DMS79 (cell line): ENCODE data around the gene FERMT1.
"Not testable (repeated sequence)": the region's sequence is repeated elsewhere in the genome, so short reads cannot be mapped to it uniquely, and the experiment has no call there.

Source experiments
- DNase-seq: peaks from one replicate; lab custom pipeline; 2025; lab: John Stamatoyannopoulos, UW

Gene FERMT1

DNA sequence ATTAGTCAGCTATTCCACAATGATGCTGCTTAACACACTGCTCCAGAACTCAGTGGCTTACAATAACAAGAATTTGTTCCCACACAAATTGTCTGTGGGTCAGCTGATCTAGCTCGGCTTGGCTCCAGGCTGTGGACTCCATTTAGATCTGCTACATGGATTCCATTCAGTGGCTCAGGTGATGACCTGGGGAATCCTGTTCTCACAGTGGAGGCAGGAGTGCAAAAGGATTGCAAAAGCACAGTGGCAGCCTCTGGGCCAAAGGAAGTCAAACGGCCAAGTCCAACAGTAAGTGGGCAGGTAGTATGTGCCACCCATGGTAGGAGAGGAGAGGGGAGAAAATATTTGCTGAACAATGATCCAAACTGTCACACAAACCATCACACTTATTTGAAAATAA is 53.2 kb downstream of the FERMT1 start:
- DNase-seq: no peak

DNA sequence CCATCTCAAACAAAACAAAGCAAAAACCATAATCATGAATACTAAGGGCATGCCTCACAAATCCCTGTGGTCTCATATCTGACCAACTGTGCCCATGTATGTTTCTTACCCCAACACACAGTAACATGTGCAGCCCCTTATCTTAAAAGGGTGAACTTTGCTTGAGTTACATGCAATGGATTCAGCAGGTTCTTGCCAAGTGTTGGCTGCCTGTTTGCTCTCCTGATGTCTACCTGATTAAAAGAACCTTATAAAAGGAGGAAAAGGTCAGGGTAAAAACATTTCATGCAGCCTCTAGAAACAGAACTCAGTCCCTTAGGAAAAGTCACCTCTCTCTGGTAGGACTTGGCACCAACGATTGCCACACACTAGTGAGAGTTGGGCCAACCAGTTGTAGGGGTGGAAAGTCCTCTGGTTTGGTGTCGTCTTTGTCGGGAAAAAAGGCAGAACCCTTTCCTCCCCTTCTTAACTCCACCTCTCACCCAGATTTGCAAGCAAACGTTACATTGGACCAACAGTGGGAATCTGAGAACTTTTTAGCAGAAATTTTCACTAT is 55.0 kb downstream of the FERMT1 start:
- DNase-seq: no peak

DNA sequence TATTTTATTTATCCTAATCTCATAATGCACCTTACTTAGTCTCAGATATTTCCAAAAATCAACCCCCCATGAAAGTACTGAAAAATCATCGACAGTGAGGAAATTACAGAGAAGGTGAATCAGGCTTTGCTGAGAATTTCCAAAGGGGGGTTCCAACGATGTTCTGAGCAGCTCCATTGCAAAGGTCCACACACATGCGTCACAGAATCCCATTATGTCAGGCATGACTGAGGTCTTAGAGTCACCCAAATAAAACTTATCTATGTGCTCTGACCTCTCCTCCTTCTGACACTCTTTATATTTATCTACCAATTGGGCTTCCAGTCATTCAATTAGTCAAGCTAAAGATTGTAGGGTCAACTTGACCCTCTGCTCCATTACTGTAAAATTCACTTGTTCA is 56.2 kb downstream of the FERMT1 start:
- no peak for DNase-seq

DNA sequence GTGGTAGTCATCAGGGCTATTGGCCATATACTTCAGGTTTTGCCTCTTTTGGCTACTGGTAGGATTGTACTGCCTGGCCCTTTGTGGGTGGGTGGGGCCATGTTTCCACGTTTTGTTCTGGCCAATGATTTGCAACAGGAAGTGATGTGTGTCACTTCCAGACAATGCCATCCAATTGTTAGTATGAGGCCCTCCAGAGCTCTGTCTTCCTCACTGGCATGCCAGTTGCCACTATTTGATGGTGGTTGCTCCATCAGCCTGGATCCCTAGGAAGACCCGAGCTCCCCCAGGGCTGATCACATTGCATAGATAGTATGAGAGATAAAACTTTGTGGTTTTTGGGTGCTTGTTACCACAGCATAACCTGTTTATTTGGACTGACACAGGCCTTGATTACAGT is 61.3 kb downstream of the FERMT1 start:
- DNase-seq: no peak

DNA sequence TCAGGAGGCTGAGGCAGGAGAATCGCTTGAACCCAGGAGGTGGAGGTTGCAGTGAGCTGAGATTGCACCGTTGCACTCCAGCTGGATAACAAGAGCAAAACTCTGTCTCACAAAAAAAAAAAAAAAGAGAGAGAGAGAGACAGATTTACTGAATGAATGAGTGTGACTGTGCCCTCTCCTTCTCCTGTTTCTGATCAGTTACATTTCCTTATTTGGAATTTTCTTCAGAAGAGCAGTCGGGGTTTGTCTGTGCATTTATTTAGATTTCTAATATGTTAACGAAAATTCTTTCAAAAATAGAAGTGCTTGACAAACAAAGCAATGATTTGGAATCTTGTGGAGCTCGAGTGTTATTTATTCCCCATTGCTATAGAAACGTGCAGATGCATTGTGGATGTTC is 62.6 kb downstream of the FERMT1 start:
- no peak for DNase-seq

DNA sequence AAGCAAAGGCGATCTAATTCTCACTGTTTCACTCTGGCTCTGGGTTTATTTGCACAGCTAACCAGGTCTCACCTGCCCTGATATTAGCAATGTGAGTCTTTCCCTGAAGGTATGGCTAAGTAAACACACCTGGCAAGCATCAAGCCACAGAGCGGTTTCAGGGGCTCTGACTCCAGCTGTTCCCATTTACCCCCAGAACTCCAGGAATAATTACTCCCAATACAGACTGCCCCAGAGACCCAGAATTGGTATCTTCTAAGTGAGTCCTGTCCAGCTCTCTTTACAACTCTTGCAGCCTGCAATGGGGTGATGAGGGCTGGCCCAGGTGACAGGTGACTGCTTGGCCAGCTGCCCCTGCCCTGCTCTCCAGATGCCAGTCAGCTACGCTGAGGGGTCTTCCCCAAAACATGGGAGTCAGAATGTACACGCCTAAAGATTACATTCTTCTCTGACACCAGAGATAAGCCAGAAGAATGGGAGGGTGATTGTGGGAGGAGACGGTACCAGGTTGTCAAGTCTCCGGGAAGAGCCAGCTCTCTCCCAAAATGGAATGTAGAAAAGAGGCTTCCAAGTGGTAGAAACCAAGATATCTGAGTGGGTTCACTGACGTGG is 64.0 kb downstream of the FERMT1 start:
- DNase-seq: peak; percentile 71

DNA sequence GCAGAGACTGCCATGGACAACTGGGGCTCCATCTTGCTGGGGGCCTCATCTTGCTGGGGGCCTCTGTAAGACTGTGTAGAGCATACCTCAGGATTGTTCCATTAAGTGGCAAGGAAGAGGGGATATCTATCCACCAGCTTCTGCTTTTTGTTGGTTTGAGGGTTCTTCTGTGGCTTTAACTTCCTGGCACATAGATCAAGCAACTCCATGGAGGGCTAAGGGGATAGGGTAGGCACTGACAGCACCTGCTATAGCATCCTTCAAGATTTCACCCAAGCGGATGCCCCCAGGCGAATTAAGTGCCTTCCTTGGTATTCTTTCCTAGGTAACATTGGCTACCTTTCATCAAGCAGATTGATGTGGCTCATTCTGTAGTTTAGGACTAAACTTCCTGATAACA is 65.1 kb downstream of the FERMT1 start:
- no peak for DNase-seq

DNA sequence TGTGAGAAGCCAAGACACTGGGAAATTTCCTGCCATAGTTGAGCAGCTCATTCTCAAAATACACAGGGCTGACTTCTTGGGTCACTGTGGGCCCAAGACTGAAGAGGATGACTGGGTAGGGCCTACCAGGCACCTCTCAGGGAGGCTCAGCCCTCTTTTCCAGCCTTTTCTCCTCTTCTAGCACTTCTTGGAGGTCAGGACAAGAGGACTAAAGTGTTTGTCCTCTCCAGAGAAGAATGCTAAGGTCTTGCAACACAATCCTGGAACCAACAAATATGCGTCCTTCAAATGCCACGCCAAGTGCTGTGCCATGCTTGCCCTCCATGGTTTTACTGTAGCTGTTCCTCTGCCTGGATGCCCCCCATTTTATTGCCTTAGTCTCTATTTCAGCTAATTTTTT is 65.7 kb downstream of the FERMT1 start:
- DNase-seq: no peak

DNA sequence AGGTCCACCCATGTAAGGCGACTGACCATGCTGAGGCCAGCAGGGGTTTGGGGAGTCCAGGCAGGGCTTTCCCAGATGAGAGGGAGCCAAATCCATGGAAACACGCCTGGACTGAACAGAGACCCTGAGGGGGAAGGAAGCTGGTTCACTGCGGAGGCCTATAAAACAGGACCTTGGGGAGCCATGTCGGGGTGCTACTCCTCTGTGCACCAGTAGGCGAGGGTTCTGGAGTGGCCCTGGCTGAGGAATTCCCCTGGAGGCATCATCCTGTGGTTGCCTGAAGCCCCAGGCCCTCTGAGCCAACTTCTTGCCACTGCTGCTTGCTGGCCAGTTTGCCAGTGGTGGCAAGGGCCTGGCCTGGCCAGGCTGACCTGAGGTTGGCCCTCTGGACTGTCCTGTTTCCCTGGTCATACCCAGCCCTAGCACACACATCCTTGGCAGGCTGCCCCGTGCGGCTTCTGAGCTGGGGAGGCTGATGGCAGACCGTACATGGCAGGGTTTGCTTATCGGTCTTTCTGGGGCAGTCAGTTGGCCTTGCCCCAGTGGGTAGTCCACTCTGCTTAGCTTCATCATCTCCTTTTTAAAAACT is 66.8 kb downstream of the FERMT1 start:
- no peak for DNase-seq

DNA sequence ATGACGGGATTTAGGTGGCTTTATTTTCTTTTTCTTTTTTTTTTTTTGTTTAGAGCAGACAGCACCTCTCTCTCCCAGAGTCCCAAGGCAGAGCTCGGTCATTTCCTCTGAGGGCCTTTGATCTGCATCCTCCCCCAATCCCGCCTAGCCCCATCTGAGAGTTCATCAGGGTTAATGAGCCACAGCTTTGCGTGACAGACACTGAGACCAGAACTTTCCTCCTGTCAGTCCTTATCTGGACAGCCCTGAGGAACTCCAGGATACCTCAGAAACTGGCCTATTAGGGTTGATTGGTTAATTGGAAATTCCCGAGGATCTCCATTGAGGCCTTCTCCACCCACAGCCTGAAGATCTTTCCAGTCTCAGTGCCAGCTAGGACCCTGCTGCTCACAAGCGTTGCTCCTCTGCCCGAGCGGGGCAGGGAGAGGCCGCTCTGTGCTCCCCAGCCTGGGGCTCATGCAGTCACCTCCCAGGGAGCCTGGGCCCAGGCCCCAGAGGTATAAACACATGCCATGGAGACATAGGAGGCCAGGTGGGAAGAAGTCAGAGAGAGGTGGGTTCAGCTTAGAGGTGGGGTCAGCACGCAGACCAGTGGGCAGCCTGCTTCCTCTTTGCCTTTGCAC is 67.6 kb downstream of the FERMT1 start:
- DNase-seq: no peak

DNA sequence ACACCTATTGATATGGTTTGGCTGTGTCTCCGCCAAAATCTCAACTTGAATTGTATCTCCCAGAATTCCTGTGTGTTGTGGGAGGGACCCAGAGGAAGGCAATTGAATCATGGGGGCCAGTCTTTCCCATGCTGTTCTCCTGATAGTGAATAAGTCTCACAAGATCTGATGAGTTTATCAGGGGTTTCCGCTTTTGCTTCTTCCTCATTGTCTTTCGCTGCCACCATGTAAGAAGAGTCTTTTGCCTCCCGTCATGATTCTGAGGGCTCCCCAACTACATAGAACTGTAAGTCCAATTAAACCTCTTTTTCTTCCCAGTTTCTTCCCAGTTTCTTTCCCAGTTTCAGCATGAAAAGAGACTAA is 68.2 kb downstream of the FERMT1 start:
- DNase-seq: not testable (repeated sequence)

DNA sequence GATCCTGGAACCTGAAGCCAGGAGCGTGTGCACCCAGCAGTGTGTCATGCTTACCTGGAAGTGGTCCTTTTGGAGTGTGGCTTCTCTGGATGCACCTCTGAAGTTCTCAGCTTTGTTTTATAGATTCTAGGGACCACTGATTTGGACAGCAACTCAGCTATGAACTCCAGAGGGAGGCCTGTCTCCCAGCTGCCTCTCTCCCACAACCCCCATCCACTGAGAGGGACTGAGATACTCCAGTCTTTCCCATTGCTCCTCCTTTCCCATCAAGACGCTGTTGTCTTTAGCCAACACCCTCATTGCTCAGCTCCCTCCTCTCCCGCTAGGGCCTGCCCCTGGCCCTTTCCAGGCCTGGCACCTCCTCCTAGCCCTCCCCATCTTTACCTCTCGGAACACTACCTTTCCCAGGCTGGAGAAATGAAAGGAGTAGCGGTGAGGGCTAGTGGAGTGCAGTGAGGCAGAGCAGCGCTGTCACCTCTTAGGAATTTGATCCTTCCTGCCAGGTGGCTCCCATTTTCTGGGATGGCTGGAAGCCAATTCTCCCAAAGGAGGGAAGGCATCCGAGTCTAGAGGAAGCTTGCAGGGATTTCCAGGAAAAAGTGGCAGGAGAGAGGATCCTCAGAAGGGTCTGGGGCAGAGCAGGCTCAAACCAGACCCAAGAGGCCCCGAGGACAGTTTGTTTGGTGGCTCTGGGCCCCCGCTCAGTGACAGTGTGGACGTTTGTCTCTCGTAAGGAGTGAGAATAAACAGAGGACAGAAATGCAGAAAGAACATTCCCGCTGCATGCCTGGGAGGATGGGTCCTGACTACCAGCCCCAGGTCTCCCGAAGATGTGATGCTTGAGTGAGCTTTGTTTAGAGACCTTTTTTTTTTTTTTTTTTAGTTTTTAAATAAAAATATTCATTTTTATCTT is 68.8 kb downstream of the FERMT1 start, which contains the start of gene LRRN4:
Gene LRRN4 (minus strand): TSS at position 285 of the 913 bp plus-strand sequence. CDS start 1,261 bp downstream, outside the sequence.
- peak; percentile 76 for DNase-seq

DNA sequence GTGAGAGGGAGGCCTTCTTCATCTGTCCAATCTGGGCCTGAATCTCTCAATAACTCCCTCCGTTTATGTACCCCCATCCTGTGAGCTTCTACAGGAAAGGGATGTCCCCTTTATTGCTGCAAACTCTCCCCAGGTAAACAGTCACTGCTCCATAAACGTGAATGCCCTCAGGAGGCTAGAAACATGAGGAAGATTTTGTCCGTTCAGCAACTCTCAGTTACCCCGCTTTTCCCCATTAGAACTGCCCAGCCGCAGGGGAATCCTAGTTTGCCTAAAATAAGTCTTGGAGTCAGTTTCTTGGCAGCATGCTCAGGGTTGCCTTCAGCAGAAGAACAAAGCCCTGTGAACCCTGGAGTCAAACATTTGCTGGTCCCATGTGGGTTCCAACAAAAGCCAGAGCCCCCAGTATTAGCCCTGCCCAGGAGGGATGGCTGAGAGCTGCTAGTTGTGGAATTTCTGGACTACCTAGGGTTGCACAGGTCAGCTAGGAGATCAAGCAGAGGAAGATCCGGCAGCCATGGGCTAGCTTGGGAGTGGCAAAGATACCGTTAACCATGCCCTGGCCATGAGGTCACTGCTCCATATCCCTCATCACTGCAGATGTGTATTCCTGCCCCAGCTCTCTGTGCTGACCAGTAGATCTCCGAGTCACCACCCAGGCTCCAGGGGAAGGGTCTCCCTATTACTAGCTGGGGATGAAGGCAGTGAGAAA is 69.6 kb downstream of the FERMT1 start:
- DNase-seq: no peak

DNA sequence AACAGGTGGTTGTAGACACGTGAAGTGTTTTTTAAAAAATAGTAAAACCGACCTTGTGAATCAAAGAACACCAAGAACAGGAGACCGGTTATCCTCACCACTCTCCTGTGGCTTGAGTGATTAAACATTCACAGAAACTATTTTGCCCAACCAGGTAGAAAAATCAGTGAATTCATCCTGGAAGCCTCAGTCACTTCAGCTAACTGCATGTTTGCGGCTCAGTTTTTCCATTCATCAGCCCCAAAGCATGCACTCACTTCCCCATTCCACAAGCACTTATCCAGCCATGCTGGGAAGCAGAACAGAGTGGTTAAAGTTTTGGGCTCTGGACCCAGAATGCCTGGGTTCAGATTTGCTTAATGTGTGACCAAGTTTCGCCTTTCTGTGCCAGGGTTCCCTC is 71.3 kb downstream of the FERMT1 start:
- DNase-seq: no peak

DNA sequence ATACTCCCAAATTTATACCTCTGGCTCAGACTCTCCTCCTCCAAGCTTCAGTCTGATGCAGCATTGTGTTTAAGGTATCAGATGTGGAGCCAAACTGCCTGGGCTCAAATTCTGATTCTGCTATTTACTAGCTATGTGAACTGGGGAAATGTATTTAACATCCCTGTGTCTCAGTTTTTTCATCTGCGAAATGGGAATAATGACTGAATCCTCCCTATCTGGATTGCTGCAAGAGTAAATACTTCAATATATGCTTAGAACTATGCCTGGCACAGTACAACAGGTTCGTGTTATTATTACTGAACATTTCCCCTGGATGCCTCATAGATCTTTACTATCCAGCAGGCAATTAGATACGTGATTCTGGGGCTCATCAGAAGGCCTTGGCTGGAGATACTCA is 74.4 kb downstream of the FERMT1 start:
- no peak for DNase-seq

DNA sequence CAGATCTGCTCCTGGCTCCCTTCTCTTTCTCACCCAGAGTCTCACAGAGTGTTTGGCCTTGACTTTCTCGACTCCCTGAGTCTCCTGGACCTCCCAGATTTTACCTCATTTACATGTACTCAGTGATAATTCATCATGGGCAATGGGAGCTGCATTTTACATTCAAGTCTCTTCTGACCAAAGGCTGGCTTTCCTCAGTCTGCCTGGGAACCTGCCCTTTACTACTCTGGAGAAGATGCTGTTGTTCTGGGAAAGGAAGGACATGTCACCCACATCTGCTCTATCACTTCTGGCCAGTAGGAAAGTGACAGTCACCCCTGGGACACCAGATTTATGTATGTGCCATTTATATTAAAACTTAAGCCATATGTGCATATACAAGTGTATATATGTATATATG is 76.4 kb downstream of the FERMT1 start:
- no peak for DNase-seq

DNA sequence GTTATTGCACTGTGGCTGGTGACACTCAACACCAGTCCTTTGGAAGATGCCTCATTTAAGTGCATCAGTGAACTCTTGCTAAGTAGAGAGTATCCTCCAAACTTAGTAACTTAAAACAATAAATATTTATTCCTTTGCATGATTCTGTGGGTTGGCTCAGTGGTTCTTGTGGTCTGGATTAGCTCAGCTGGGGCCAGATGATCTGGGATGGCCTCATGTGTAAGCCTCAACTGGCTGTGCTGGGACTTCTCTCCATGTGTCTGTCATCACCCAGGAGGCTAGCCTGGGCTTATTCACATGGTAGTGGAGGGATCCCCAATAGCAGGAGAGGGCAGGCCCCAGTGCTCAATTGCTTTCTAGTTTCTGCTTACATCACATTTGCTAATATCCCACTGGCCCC is 77.3 kb downstream of the FERMT1 start:
- no peak for DNase-seq

DNA sequence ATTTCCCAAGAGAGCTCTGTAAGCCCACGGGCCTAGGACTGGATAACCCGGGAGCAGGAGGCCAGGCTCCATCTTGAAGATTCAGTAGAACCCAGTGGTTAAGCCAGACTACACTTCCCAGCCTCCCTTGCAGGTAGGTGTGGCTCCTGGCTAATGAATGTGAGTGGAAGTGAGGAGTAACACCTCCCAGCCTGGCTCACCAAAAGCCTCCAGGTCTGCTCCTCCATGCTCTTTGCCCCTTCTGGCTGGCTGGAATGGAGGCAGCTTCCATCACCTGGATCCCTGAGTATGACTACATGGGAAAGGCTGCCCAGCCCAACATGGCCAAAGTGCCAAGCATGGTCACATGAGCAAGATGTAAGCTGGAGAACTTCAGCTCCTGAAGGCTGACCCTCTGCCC is 78.7 kb downstream of the FERMT1 start:
- no peak for DNase-seq

DNA sequence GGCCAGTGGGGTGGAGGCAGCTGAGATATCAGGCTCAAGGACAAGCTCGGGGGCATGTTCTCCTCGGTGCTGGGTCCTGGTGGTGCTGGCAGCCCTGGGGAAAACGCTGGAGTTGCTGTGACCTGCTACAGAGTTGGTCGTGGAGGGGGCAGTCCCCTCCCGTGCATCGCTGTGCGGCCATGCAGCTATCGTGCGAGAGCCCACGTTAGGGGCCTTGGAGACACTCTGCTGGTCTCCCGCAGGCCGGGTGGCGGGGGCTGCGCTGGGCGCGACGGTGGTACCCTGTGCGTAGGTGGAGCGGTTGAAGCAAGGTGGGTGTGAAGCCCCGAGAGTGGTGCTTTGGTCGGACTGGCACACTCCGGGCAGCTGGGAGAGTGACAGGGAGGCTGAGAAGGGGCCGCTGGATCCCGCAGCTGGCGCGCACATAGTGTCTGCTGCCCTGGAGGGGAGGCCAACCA is 81.0 kb downstream of the FERMT1 start:
- no peak for DNase-seq

DNA sequence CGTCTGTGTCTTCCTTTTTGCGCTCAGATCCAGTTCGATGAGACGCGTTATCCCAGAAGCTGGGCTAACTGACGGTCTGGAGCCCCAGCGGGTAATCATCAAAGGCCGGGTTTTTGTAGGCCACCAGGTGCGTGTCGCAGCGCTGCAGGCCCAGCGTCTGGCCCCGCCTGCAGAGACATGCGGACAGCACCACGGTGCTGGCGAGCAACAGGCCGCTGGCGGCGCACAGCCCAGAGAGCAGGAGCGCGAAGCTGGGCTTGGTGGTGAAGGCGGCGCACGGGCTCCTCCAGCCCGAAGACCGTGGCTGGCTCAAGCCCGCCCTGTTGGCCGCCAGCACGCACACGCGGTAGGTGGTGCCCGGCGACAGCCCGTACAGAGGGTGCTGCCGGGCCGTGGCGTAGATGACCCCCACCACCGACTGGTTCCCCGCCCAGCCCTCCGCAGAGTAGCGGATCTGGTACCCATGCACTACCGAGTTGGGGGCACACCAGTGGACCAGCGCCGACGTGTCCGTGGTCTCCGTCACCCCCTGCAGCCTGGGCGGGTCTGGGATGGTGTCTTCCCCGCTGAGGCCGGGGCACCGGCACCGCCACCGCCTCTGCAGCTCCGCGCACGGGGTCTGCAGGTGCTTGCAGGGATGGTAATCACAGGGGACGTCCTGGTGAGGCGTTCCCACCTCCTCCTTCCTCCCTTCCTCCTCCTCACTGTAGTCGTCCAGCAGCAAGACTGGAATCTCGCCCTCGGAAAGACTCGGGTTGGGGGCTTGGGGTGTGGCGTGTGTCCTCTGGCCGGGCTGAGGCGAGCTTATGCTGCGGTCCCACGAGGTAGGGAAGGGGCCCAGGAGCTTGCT is 81.6 kb downstream of the FERMT1 start:
- DNase-seq: no peak

DNA sequence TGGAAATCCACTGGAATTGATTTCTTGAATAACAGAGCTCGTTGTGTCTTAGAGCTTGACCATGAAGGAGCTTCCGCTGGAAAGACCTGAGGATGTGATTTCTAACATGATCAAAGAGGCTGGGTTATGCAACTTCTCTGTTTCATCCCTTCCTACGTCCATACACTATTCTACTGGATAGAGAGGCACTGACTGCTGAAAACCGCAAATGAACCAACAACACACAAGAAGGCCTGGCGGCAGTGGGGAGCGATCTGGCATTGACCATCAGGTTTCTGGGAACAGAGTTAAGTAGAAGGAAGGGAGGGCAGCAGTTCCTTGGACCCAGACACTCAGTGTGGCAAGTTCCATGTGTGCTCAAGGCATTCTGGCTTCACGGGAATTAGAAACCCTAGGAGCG is 82.3 kb downstream of the FERMT1 start:
- DNase-seq: no peak
